Stimulated activated CD4-positive, alpha-beta T cell treated with anti-CD3 and anti-CD28 coated beads, TNF-alpha, amount 100 ng/mL, for 1 hour (primary cell): ENCODE data around the gene PEAK3.

Source experiments
- DNase-seq, 3 donors: peaks; one replicate each; pipeline ENCODE4 v3.0.0-alpha.2; 2020; ENCODE audit warnings: low read depth in 3 of 3, low spot score in 1 of 3

The PEAK3 gene

DNA sequence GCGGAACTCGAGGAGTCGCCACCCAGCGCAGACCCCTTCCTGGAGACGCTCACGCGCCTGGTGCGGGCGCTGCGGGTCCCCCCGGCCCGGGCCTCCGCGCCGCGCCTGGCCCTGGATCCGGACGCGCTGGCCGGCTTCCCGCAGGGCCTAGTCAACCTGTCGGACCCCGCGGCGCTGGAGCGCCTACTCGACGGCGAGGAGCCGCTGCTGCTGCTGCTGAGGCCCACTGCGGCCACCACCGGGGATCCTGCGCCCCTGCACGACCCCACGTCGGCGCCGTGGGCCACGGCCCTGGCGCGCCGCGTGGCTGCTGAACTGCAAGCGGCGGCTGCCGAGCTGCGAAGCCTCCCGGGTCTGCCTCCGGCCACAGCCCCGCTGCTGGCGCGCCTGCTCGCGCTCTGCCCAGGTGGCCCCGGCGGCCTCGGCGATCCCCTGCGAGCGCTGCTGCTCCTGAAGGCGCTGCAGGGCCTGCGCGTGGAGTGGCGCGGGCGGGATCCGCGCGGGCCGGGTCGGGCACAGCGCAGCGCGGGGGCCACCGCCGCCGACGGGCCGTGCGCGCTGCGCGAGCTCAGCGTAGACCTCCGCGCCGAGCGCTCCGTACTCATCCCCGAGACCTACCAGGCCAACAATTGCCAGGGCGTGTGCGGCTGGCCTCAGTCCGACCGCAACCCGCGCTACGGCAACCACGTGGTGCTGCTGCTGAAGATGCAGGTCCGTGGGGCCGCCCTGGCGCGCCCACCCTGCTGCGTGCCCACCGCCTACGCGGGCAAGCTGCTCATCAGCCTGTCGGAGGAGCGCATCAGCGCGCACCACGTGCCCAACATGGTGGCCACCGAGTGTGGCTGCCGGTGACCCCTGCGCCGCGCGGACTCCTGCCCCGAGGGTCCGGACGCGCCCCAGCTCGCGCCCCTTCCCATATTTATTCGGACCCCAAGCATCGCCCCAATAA is 30.6 kb downstream of the PEAK3 start:
- no peak for DNase-seq

DNA sequence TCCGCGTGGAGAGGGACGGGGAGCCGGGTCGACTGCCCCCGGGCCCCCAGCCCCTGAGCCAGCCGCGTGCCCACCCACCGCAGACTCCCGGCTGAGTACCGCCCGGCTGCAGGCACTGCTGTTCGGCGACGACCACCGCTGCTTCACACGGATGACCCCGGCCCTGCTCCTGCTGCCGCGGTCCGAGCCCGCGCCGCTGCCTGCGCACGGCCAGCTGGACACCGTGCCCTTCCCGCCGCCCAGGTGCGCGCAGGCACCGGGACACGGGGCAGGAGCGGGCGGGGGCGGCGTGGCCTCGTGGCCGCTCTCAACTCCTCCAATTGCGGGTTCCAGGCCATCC is 31.2 kb downstream of the PEAK3 start:
- no peak for DNase-seq

DNA sequence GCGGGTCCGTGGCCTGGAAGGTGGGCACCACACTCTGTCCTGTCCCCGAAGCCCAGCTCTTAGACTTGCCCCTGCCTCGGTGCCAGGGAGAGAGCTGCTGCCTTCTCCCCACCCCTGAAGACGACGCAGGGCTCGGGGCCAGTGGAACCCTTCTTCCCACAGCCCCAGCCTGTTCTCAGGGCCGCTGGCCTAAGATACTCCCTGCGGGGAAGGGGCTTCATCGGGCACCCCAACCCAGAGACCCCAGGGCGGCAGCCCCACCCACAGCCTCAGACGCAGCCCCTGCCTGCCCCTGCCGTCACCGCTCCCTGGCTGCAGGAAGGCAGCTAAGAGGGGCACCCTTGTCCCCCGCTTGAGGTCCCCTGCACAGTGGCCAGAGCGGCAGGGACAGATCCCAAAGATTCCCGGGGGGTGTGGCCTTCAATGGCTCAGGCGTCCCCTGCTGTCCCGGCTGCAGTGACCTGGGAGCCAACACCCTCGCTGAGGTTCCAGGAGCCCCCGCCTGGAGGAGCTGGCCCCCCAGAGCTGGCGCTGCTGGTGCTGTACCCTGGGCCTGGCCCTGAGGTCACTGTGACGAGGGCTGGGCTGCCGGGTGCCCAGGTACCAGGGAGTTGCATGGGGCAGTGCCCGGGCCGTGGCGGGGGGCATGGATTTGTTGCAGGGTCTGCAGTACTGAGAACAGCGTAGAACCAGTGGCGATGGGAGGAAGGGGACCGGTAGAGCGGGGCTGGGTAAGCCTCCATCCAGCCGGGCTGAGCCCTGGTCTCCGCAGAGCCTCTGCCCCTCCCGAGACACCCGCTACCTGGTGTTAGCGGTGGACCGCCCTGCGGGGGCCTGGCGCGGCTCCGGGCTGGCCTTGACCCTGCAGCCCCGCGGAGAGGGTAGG is 31.9 kb downstream of the PEAK3 start:
- DNase-seq, result no peak

DNA sequence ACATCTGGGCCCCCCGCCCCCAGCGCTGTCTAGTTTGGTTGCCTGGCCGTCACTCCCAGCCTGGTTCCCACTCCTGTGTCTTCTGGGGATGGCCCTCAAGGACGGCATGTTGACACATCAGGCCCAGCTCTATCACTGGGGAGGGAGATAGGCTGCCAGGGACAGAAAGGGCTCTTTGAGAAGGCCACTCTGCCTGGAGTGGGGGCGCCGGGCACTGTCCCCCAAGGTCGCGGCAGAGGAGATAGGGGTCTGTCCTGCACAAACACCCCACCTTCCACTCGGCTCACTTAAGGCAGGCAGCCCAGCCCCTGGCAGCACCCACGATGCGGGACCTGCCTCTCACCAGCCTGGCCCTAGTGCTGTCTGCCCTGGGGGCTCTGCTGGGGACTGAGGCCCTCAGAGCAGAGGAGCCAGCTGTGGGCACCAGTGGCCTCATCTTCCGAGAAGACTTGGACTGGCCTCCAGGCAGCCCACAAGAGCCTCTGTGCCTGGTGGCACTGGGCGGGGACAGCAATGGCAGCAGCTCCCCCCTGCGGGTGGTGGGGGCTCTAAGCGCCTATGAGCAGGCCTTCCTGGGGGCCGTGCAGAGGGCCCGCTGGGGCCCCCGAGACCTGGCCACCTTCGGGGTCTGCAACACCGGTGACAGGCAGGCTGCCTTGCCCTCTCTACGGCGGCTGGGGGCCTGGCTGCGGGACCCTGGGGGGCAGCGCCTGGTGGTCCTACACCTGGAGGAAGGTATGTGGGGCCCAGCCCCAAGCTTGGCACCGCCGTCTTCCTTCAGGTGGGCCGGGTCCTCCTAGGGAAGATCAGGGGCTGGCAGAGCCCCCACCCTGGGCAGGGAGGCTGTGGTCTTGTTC is 32.7 kb downstream of the PEAK3 start, which contains the start of gene AMH:
Gene AMH, plus strand, starts transcription at position 314 of the 857 bp plus-strand sequence. Its CDS starts 10 bp downstream, at position 324.
- DNase-seq, result no peak

DNA sequence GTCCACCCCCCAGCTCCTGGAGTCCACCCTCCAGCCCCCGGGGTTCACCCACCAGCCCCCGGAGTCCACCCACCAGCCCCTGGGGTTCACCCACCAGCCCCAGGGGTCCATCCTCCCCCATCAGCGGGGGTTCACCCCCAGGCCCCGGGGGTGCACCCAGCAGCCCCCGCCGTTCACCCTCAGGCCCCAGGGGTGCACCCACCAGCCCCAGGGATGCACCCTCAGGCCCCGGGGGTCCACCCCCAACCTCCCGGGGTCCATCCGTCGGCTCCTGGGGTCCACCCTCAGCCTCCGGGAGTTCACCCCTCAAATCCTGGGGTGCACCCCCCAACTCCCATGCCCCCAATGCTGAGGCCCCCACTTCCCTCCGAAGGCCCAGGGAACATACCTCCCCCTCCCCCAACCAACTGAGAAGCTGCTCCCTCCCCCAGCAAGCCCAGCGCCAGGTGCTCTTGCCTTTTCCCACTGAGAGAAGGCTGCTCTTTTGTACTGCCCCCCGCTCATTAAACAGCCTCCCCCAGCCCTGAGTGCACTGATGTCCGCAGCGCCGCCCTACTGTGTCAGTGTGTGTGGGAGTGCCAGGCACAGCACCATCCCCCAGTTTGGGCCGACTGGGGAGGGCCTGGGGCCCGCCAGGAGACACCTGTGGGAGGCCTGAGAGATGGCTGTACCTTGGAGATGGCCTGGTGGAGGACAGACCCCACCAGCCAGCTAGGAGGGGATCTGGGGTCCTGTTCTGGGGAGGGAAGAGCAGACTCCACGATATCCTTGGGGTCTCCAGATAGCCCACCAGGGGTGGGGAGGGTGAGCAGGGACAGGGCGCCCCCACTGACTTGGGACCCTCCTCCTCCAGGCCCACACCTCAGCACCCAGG is 33.6 kb downstream of the PEAK3 start:
- DNase-seq, result no peak

DNA sequence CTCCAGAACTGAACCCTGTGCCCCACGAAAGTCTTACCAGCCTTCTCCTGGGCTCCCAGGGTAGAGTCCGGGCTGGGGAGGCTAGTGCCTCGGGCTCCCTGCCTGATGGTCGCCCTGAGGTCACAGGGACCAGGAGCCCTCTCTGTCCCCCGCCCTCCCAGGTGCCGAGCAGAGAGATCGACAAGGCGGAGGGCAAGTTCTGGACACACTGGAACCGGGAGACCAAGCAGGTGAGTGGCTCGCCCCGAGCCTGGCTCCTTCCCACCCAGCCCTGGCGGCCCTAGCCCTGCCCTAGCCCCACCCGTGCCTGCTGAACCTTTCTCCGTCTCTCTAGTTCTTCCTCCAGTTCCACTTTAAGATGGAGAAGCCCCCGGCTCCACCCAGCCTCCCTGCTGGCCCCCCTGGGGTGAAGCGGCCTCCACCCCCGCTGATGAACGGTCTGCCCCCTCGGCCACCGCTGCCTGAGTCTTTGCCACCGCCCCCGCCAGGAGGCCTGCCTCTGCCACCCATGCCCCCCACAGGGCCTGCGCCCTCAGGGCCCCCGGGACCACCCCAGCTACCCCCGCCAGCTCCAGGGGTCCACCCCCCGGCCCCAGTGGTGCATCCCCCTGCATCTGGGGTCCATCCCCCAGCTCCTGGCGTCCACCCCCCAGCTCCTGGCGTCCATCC is 34.4 kb downstream of the PEAK3 start:
- DNase-seq, result no peak

DNA sequence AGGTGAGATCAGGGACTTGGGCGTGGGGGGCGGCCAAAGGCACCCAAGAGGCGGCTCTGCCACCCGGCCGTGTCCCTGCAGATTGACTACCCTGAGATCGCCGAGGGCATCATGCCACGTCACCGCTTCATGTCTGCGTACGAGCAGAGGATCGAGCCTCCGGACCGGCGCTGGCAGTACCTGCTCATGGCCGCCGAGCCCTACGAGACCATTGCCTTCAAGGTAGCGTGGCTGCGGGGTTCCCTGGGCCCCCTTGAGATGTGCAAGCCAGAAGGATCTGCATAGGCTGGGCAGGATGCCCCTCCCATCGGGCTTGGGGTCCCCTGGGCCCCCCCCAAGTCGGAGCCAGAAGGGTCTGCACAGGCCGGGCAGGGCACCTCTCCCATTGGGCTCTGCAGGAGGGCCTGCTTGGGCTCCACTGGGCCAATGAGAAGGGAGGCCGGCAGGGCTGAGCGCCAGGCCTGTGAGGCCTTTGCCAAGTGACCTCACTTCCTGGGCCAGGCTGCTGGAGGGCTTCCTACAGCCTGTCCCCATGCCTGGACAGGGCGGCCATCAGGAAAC is 35.1 kb downstream of the PEAK3 start:
- no peak for DNase-seq

DNA sequence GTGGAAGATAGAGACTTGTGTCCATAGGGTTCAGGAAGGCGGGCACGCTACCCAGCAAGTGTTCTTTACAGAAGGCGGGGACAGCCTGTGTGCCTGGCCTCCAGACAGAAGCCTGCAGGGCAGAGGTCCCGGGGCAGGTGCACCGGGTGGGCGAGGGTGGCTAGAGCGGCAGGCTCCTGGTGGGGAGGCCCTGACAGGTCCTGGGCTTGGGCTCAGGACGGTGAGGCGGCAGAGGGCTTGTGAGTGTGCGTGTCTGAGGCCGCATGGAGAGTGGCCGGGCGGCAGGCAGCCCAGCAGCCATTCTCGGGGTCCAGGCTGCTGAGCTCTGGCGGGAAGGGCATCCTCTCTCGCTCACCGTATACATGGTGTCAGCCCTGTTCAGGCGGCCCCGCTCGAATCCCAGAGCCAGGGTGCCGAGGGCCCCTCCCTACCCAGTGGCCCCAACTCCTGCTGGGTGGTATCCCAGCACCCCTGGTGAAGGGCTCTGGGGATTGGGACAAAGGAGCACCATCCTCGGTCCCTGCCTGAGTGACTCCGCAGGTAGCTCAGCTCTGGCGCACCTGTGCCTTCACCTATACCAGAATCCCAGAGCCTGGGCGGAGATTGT is 35.9 kb downstream of the PEAK3 start:
- no peak for DNase-seq

DNA sequence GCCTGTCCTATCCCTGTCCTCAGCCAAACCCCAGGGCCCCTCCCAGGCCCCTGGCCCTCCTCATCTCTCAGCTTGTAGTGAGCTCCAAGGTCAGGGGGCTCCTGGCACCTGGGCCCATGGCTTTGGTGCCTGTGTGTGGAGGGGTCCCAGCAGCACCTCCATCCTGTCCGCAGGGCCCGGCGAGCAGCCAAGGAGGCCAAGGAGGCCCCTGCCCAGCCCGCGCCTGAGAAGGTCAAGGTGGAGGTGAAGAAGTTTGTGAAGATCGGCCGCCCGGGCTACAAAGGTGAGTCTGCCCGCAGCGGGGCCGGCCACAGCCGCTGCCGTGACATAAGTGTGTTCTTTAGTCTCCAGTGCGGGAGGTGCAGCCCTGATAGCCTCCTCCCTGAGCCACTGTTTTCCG is 36.7 kb downstream of the PEAK3 start:
- no peak for DNase-seq

DNA sequence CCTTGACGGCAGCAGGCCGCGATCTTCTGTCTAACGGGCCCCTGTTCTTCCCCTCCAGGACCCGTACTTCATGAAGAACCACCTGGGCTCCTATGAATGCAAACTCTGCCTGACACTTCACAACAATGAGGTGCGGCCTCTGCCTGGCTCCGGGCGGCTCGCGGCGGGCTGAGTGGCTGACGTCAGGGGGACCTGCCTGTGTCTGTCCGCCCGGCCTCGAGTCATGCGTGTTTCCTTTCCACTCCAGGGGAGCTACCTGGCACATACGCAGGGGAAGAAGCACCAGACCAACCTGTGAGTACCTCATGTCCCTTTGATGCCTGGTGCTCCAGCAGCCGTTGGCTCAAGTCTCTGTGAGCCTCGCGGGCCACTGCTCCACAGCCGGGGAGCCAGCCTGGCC is 37.5 kb downstream of the PEAK3 start:
- no peak for DNase-seq

DNA sequence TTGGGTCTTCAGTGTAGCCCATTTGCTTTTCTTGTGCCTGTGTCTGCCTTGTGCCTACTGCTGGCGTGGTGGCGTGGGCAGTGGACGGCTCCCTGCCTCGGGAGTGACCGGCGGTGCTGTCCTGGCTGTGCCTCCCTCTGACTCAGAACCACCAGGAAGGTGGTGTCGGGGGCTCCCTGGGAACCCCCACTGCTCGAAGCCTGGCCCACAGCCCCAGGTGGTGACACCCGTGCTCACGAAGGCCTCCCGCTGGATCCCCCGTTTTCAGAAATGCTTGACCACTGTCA is 37.9 kb downstream of the PEAK3 start:
- no peak for DNase-seq

DNA sequence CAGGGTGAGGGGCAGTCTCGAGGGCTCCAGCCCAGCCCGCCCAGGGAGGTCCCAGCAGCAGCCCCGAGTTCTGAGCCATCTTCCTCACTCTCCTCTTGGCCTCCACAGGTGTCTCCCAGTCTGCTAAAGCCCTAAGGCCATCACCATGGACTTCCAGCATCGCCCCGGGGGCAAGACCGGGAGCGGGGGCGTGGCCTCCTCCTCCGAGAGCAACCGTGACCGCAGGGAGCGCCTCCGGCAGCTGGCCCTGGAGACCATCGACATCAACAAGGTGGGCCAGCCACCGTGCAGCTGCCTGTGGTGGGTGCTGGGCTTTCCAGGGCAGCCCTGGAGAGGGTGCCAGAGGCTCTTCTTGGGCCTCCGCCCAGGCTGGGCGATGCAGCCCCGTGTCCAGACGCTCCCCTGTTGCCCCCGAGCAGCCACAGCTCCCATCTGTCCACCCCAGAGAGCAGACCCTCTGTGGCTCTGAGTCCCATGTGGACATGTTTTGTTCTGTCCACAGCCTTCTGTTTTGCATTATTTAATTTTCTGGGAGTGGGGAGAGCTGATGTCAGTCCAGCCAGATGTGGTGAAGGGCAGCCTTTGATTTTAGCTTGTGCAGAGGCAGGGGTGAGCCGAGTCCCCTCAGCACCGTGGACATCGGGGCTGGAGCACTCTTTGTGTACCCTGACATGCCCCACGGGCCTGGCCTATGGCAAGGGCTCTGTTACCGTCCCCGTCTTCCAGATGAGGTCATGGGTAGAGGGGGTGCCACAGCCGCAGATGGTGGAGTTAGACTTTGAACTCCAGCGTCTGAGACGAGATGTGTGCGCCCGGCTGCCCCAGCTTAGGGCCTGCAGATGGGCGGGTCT is 38.5 kb downstream of the PEAK3 start:
- DNase-seq, result no peak

DNA sequence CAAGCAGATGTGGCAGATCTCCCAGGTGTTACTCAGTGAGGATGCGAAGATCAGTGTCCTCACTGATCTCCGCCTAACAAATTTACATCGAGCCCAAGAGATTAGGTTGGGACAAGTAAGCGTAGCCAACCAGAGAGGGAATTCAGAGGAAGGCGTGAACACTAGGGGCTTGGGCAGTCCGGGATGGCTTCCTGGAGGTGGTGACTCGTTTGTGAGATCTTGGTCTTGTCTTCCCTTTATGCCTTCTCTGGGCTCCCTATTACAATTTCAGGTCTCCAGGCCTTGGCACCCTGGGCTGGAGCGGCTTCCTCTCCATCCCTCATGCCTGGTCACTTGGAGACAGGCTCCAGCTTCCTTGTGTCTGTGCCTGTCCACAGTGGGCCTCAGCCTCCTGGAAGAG is 39.2 kb downstream of the PEAK3 start:
- DNase-seq, result no peak

DNA sequence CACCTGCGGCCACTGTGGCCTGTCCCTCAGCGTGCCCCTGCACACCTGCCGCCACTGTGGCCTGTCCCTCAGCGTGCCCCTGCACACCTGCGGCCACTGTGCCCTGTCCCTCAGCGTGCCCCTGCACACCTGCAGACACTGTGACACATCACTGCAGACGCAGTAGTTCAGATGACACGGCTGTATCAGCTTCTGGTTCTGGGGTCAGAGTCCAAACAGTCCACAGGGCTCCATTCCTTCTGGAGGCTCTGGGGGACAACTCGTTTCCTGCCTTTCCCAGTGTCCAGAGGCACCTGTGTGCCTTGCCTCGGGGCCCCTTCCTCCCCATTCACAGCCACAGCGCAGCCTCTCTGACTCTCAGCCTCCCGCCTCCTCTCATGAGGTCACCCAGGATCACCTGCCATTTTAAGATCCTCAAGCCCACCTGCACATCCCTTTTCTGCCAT is 39.9 kb downstream of the PEAK3 start:
- no peak for DNase-seq

DNA sequence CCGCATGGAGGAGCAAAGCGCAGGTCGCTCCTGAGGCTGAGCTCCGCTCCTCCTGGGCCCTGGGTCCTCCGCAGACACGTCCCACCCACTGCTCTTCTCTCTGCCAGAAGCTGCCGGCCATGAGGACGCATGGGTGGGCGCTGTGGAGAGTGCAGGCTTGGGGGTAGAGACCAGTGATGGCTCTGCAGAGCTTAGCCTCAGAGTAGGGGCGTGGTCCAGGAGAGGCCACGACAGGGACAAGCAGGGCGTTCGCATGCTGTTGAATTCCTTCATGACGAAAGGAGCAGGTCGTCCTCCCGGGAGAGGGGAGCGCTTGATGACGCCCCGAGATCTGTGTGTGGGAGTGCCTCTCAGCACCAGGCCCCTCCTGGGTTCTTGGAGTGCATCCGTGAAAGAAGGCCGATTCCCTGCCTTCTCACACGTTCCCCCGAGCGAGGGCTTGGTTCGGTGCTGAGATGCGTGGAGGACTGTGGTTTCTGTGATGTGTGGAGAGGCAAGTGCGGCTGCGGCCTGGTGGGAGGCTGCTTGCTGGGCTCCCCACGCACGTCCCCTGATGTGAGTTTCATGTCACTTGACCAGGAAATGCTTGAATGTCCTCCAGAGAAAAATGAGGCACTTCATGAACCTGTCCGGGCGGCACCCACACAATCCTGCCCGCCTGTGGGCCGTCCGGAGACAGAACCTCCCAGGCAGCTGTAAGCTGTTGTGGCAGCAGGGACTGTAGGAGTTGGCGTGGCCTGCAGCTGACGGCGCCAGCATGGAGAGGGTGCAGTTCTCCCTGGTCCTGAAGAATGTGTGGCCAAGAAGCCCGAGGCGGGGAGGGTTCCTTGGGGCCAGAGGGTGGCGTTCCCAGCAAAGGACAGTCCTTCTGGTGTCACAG is 40.9 kb downstream of the PEAK3 start:
- DNase-seq, result no peak

DNA sequence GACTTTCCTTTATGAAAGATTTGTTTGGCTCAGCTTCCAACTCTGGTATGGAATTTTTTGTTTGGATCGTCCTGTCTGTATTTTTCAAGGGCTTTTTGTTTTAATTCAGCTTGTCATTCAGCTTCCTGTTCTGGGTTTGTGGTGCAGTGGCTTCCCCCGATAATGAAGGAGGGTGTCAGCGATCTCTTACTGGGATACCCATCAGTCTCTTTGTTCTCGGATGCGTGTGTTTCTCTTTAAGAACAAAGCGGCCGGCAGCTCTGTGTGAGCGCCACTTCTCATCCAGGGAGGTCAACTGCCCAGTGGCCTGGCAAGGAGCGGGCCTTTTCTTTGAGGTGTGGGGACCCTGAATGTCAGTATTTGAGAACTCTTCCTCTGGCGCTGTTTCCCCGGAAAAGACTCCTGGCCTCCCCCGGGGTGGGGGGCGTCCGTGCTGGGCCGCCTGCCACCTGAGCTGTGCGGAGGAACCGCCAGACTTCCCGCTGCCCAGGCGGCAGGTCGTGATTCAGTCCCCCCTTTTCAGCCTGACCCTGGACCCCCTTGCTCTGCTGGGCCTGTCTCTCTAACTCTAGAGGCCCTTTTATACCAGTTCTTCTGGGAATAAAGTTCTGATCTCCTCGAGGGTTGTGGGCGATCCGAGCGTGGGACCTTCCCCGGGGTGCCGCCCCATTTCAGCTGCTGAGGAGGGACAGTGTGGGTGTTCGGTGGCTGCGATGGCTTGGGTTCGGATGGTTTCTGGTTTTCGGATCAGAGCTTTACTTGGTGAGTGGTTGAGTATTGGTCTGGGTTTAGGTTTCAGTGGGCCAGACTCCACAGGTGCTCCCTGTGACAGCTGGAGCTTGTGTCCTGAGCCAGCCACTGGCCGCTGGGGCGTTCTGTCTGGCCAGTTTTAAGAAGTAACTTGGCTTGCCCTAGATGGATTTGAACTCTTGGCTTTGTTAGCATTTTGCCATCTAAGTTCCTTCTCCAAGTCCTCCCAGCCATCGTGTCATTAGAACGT is 41.9 kb downstream of the PEAK3 start:
- DNase-seq, result peak in 1 of 3 donors; percentile 11
